OCI-LY1 (cell line): Measurements from ENCODE around the gene TNFRSF6B.

ENCODE experiments used
- H2AFZ ChIP-seq: fragments of 200-600 bp; sonication (generic), shearing (Covaris generic); 2 replicates; pipeline ENCODE4 v1.6.0; 2014; ENCODE audit warnings: antibody characterized with exemption, mild to moderate bottlenecking, low read length
- H3F3A ChIP-seq: fragments of 200-600 bp; sonication (generic), shearing (Covaris generic); 2 replicates; pipeline ENCODE4 v1.6.0; 2014; ENCODE audit warnings: mild to moderate bottlenecking, antibody characterized with exemption, low read length, moderate library complexity; ENCODE audit not compliant: insufficient read depth
- H3K27ac ChIP-seq: fragments of 200-600 bp; sonication (generic); 2 replicates; pipeline ENCODE4 v1.5.1; 2014; ENCODE audit warnings: low read length, mixed run types, mild to moderate bottlenecking, low read depth; ENCODE audit not compliant: poor library complexity, severe bottlenecking
- H3K27me3 ChIP-seq: fragments of 200-600 bp; sonication (generic); 2 replicates; pipeline ENCODE4 v1.6.0; 2014; ENCODE audit warnings: antibody characterized with exemption, mild to moderate bottlenecking, low read length, moderate library complexity; ENCODE audit not compliant: insufficient read depth
- H3K36me3 ChIP-seq: fragments of 200-600 bp; sonication (generic); 2 replicates; pipeline ENCODE4 v1.6.1; 2014; ENCODE audit warnings: mild to moderate bottlenecking, antibody characterized with exemption, low read length, moderate library complexity, mixed read lengths; ENCODE audit not compliant: insufficient read depth
- H3K4me1 ChIP-seq: fragments of 200-600 bp; sonication (generic); 2 replicates; pipeline ENCODE4 v1.5.1; 2014; ENCODE audit warnings: mild to moderate bottlenecking, low read length, moderate library complexity; ENCODE audit not compliant: insufficient read depth, severe bottlenecking
- H3K4me2 ChIP-seq: fragments of 200-600 bp; sonication (generic), shearing (Covaris generic); 2 replicates; pipeline ENCODE4 v1.6.1; 2014; ENCODE audit warnings: low read length
- H3K4me3 ChIP-seq: fragments of 200-600 bp; sonication (generic); 2 replicates; pipeline ENCODE4 v1.5.1; 2014; ENCODE audit warnings: low read length, low read depth, mild to moderate bottlenecking, mixed read lengths; ENCODE audit not compliant: poor library complexity, severe bottlenecking
- H3K79me2 ChIP-seq: fragments of 200-600 bp; shearing (Covaris generic); 2 replicates; pipeline ENCODE4 v1.6.1; 2016; ENCODE audit warnings: mixed run types, low read length, mixed read lengths; ENCODE audit not compliant: insufficient read depth
- H3K9ac ChIP-seq: fragments of 200-600 bp; sonication (generic), shearing (Covaris generic); 2 replicates; pipeline ENCODE4 v1.6.1; 2014; ENCODE audit warnings: mild to moderate bottlenecking, low read length, mixed read lengths
- H3K9me2 ChIP-seq: fragments of 200-600 bp; sonication (generic), shearing (Covaris generic); 2 replicates; pipeline ENCODE4 v1.6.1; 2014; ENCODE audit warnings: low read depth, mild to moderate bottlenecking, low read length, mixed read lengths
- H3K9me3 ChIP-seq: fragments of 200-600 bp; shearing (Covaris generic); 2 replicates; pipeline ENCODE4 v1.6.1; 2014; ENCODE audit warnings: low read length, mixed read lengths
- H4K20me1 ChIP-seq: fragments of 200-600 bp; sonication (generic), shearing (Covaris generic); 2 replicates; pipeline ENCODE4 v1.6.0; 2016; ENCODE audit warnings: mild to moderate bottlenecking, low read length; ENCODE audit not compliant: insufficient read depth
- EZH2 ChIP-seq: fragments of 200-600 bp; sonication (generic), shearing (Covaris generic); IDR thresholded peaks from 2 replicates; pipeline ENCODE4 v1.8.0; 2017; ENCODE audit warnings: borderline replicate concordance, mixed run types, mild to moderate bottlenecking, antibody characterized with exemption, low read length, moderate library complexity, mixed read lengths
- TF ChIP-seq, protein P1 (sequence below): fragments of 200-600 bp; sonication (generic), shearing (Covaris generic); IDR thresholded peaks from 2 replicates; pipeline ENCODE4 v1.5.1; 2017; ENCODE audit warnings: mild to moderate bottlenecking, antibody characterized with exemption, low read length, moderate library complexity, mixed read lengths

The TNFRSF6B gene

DNA sequence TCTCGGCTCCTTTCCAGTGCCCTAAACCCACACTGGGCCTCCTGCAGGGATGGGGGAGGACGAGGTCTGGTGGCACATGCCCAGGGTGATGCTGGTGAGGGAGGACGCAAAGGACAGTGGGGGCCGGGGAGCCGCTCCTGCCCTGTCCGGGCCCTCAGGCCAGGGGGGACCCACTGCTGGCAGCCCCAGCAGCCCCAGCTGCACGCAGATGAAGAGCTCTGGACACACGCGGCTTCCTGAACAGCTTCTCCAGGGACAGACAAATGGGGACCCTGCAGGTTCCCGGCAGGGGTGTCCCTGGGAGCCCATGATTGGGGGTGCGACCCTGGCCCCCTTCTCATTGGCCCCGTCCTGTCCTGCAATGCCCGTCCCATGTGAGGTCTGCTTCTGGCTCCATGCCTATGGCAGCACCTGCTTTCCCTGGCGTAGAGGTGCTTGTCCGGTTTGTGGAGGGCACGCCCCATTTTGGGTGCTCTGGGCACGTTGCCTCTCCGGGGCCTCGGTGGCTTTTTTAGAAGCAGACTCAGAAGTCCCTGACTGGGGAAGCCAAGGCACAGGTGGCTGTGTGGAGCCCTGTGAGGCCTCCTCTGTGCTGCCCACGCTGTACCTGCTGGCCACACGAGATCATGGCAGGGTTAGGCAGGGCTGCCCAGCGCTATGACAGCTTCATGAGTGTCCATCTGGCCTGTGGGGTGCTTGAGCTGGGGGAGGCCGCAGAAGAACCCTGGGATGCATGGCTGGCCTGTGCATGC lies 15.4 kb upstream of the TNFRSF6B start:
- no peaks in the 10 kb centered on the region for H4K20me1 ChIP-seq
- H2AFZ ChIP-seq: no peak overlapping the region

DNA sequence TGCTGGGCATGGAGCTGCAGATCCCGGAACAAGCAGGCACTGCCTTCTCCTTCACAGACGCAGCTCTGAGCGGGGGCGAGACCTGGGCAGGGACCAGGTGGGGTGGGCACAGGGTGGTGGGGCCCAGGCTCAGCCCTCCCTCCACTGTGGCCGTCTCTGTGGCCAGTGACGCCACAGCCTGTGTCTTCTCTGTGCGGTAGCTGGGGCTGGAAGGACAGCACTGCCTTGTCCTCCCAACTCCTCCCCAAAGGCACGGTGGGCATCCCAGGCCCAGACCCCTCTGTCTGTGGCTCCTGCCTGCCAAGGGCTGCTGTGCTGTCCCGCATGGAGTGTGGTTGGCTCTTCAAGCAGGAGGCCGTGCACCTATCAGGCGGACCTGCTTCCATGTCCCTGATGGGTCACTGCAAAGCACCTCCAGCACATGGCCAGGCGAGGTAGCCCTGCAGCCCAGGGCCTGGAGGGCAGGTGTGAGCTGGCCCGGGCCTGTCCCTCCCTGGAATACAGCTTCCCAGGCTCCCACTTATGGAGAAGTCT lies 14.8 kb upstream of the TNFRSF6B start:
- Histone ChIP-seq H3K27me3 (no peaks in the 10 kb centered on the region), H3K4me3 (no peak overlapping the region), H3K36me3 (peaks cover 20% of the 10 kb centered on the region), H3K79me2 (no peaks in the 10 kb centered on the region), H2AFZ (no peak overlapping the region), H3F3A (no peaks in the 10 kb centered on the region), H4K20me1 (no peaks in the 10 kb centered on the region), H3K4me2 (no peak overlapping the region), H3K9me2 (no peaks in the 10 kb centered on the region), H3K9me3 (no peaks in the 10 kb centered on the region), H3K4me1 (no peaks in the 10 kb centered on the region), H3K9ac (no peak overlapping the region), H3K27ac (no peak overlapping the region)
- TF ChIP-seq EZH2: no peak
- TF ChIP-seq, protein P1, sequence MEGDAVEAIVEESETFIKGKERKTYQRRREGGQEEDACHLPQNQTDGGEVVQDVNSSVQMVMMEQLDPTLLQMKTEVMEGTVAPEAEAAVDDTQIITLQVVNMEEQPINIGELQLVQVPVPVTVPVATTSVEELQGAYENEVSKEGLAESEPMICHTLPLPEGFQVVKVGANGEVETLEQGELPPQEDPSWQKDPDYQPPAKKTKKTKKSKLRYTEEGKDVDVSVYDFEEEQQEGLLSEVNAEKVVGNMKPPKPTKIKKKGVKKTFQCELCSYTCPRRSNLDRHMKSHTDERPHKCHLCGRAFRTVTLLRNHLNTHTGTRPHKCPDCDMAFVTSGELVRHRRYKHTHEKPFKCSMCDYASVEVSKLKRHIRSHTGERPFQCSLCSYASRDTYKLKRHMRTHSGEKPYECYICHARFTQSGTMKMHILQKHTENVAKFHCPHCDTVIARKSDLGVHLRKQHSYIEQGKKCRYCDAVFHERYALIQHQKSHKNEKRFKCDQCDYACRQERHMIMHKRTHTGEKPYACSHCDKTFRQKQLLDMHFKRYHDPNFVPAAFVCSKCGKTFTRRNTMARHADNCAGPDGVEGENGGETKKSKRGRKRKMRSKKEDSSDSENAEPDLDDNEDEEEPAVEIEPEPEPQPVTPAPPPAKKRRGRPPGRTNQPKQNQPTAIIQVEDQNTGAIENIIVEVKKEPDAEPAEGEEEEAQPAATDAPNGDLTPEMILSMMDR: no peak

More for the DNA sequence above, 15.4 kb upstream of the TNFRSF6B start:
- no peak for TF ChIP-seq EZH2
- TF ChIP-seq, protein P1: no peak
- peaks cover 22% of the 10 kb centered on the region for H3K36me3 ChIP-seq
- H3K79me2 ChIP-seq: no peaks in the 10 kb centered on the region
- H3K9me3 ChIP-seq: no peaks in the 10 kb centered on the region
- H3K4me1 ChIP-seq: no peaks in the 10 kb centered on the region
- H3K27me3 ChIP-seq: no peaks in the 10 kb centered on the region
- no peak overlapping the region for H3K4me2 ChIP-seq
- no peak overlapping the region for H3K9ac ChIP-seq
- H3K4me3 ChIP-seq: no peak overlapping the region
- H3K27ac ChIP-seq: no peak overlapping the region
- no peaks in the 10 kb centered on the region for H3F3A ChIP-seq
- no peaks in the 10 kb centered on the region for H3K9me2 ChIP-seq

DNA sequence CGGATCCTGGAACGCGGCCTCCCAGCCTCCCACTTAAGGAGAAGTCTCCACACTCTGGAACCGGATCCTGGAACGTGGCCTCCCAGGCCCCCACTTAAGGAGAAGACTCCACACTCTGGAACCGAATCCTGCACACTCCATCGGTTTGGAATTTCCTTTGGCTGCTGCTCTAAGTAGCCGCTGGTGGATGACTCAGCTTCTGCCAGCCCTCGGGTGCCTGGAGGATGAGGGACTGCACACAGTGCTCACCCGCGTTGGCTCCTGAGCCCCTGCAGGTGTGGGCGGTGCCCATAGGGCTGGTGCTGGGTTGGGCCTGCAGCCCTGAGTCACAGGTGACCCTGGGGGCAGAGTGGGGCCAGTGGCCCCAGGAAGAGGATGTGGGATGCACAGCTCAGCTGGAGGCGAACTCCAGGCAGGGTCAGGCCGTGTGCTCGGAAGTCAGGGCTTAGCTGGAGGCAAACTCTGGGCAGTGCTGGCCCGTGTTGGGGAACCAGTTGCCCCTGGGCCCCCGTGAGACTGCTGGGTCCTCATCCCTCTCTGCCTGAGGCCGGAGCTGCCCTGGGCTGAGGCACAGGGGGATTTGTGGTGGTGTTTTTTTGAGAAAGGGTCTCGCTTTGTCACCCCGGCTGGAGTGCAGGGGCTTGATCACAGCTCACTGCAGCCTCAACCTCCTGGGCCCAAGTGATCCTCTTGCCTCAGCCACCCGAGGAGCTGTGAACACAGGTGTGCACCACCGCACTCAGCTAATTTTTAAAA lies 13.9 kb upstream of the TNFRSF6B start:
- Histone ChIP-seq H3F3A (no peaks in the 10 kb centered on the region), H3K27ac (no peak overlapping the region), H3K4me3 (no peak overlapping the region), H3K79me2 (no peaks in the 10 kb centered on the region), H3K9me3 (no peaks in the 10 kb centered on the region), H3K4me2 (no peak overlapping the region), H3K9me2 (no peaks in the 10 kb centered on the region), H3K4me1 (no peaks in the 10 kb centered on the region), H3K36me3 (peaks cover 20% of the 10 kb centered on the region), H2AFZ (no peak overlapping the region), H4K20me1 (no peaks in the 10 kb centered on the region), H3K27me3 (no peaks in the 10 kb centered on the region), H3K9ac (no peak overlapping the region)
- TF ChIP-seq, protein P1: no peak
- no peak for TF ChIP-seq EZH2
